ENCODE measurements around the gene GSS. TPM values are rescaled to one million over a fixed set of nuclear protein-coding genes. Genes with fewer than 3 reads are reported as not detected.

GSS gene
- total and polyA plus RNA-seq, 2 of the 8 experiments (the other 6 are each of a cell fraction or from before 2014, with no cell fraction given), result 34.6 to 43.2 TPM

DNA sequence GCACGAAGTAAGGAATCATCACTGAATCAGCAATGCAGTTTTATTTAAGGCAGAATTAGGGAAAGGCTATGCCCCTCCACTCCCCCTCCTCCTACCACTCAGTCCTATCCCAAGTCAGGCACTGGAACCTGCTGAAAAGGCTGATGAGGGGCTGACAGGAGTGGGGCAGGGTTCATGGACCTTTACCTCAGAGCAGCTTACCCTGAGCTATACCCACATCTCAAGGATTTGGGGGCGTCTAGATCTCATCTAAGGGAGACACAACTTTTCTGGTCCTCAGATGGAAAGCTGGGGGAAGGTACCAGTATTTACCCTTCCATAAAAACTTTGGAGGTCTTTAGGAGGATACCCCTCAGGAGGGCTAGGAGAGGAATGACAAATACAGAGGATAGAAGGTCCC, 27.2 kb downstream of the GSS start:
- FAIRE-seq (no peak), DNase-seq (ENCODE audit: low read depth in 1 of 2, low spot score in 2 of 2) (no peak)
- Histone ChIP-seq H3K4me1 (replicated peaks in 1 of 4; ENCODE audit: control insufficient read depth in 3 of 4, insufficient read depth in 4 of 4, low read length in 3 of 4) (no peaks in the 10 kb centered on the region), H2AK5ac (ENCODE audit: low read depth, low read length) (no peak overlapping the region), H2AFZ (ENCODE audit: low read length) (no peak overlapping the region), H3K79me2 (ENCODE audit: control insufficient read depth in 1 of 2, insufficient read depth in 2 of 2, low read length in 2 of 2) (no peaks in the 10 kb centered on the region), H2BK20ac (ENCODE audit: low read length) (no peak overlapping the region), H3K23ac (ENCODE audit: insufficient read length) (no peak overlapping the region), H3K56ac (replicated peaks; ENCODE audit: insufficient read length, low read depth, low read length) (no peak overlapping the region), H3K14ac (ENCODE audit: insufficient read length) (no peak overlapping the region), H3K36me3 (ENCODE audit: control insufficient read depth in 2 of 4, insufficient read depth in 4 of 4, low read length in 3 of 4) (peaks cover 0 to 8% (median 2%) of the 10 kb centered on the region in 4 experiments; a peak in 5 of 8 replicates), H2BK12ac (ENCODE audit: low read depth, low read length) (no peak overlapping the region), H4K8ac (ENCODE audit: extremely low read depth, insufficient read depth, low read length) (no peak overlapping the region), H2BK120ac (replicated peaks; ENCODE audit: low read depth, low read length) (no peak overlapping the region), H4K91ac (replicated peaks; ENCODE audit: insufficient read length, low read length) (no peak overlapping the region), H4K5ac (ENCODE audit: insufficient read length, low read depth, low read length) (no peak overlapping the region), H3K4ac (replicated peaks; ENCODE audit: insufficient read length, low read depth, low read length) (no peak overlapping the region), H3K4me2 (ENCODE audit: insufficient read depth in 1 of 2, low read depth in 2 of 2, low read length in 2 of 2) (no peak overlapping the region), H3K27me3 (replicated peaks in 1 of 4; ENCODE audit: control insufficient read depth in 3 of 4, extremely low read depth in 1 of 4, insufficient read depth in 3 of 4, low read length in 3 of 4) (no peaks in the 10 kb centered on the region), H2BK5ac (ENCODE audit: low read depth, low read length) (no peak overlapping the region), H3K9ac (replicated peaks in 1 of 4; ENCODE audit: extremely low read depth in 1 of 4, low read depth in 3 of 4, low read length in 3 of 4) (no peak overlapping the region), H4K20me1 (replicated peaks in 1 of 2; ENCODE audit: control insufficient read depth in 1 of 2, insufficient read depth in 2 of 2, low read length in 2 of 2) (peaks cover 0 to 2% of the 10 kb centered on the region in 2 experiments), H3K9me3 (ENCODE audit: insufficient read depth in 2 of 2, low read depth in 1 of 2, low read length in 1 of 2) (peaks cover 0 to 2% of the 10 kb centered on the region in 2 experiments; a peak in 1 of 4 replicates), H2BK15ac (ENCODE audit: low read length) (no peak overlapping the region), H3K27ac (ENCODE audit: low read depth, low read length) (no peak overlapping the region), H3K18ac (ENCODE audit: extremely low read depth, low read length) (no peak overlapping the region), H3K23me2 (ENCODE audit: low read depth, low read length) (no peaks in the 10 kb centered on the region; the same call in 1 of the 2 replicates), H3K4me3 (ENCODE audit: extremely low read depth in 1 of 4, insufficient read depth in 2 of 4, low read depth in 3 of 4, low read length in 4 of 4) (no peak overlapping the region), H3K79me1 (ENCODE audit: low read depth, low read length) (no peaks in the 10 kb centered on the region)
- TF ChIP-seq SIN3A (conservative IDR thresholded peaks at IDR 0.05 in 1 of 2, IDR thresholded peaks at IDR 0.05 in 1 of 2; ENCODE audit: low read depth in 1 of 2, low read length in 2 of 2) (no peak), NRF1 (IDR thresholded peaks at IDR 0.05; ENCODE audit: low read depth, low read length) (no peak), EZH2 (IDR thresholded peaks at IDR 0.05; ENCODE audit: low read depth, low read length, severe bottlenecking) (no peak), CBX5 (IDR thresholded peaks at IDR 0.05; ENCODE audit: low read depth, low read length) (no peak), E2F6 (IDR thresholded peaks at IDR 0.05) (no peak), RXRA (IDR thresholded peaks at IDR 0.05; ENCODE audit: insufficient read depth, low read depth, low read length) (no peak), CREB1 (IDR thresholded peaks at IDR 0.05) (no peak)
- WGBS, 2 experiments (ENCODE audit: extremely low coverage in 1 of 2, insufficient coverage in 1 of 2, insufficient read length in 1 of 2, insufficient replicate concordance in 2 of 2, low coverage in 1 of 2, low lambda C conversion rate in 2 of 2, missing lambda C conversion rate in 1 of 2), result 98% methylated on average over 2 of the region's 2 CpGs; no CpG with 5 or more reads in 1 of the 2 experiments
- POLR2A ChIA-PET (ENCODE audit: partially characterized antibody), result no interaction called here
- CTCF ChIA-PET (ENCODE audit: partially characterized antibody), result no interaction called here

Data from H1 (cell line).